Stomach smooth muscle (tissue), 2 donors: ENCODE results near the gene RWDD1.
"Not testable (repeated sequence)": the region's sequence is repeated elsewhere in the genome, so short reads cannot be mapped to it uniquely, and the experiment has no call there.

Experiments used
- H3K27ac ChIP-seq: one replicate; pipeline ENCODE4 v1.7.0; 2013; ENCODE audit warnings: mild to moderate bottlenecking, low read length, inconsistent platforms
- H3K27me3 ChIP-seq, 2 donors: one replicate each; pipeline ENCODE4 v1.7.0; 2013; ENCODE audit warnings: low read length in 2 of 2; ENCODE audit not compliant: insufficient read depth in 2 of 2, control insufficient read depth in 1 of 2
- H3K36me3 ChIP-seq, 2 donors: one replicate each; pipeline ENCODE4 v1.7.0; 2013; ENCODE audit warnings: low read length in 2 of 2; ENCODE audit not compliant: control insufficient read depth in 2 of 2, insufficient read depth in 2 of 2
- H3K4me1 ChIP-seq: one replicate; pipeline ENCODE4 v1.7.0; 2013; ENCODE audit warnings: low read length; ENCODE audit not compliant: control insufficient read depth, insufficient read depth
- H3K4me3 ChIP-seq, 2 donors: one replicate each; pipeline ENCODE4 v1.7.0; 2013; ENCODE audit warnings: low read length in 2 of 2
- H3K9ac ChIP-seq, 2 donors: one replicate each; pipeline ENCODE4 v1.7.0; 2013; ENCODE audit warnings: low read length in 2 of 2, mild to moderate bottlenecking in 1 of 2
- H3K9me3 ChIP-seq, 2 donors: one replicate each; pipeline ENCODE4 v1.7.0; 2013; ENCODE audit warnings: low read length in 2 of 2; ENCODE audit not compliant: control insufficient read depth in 2 of 2
- donor health status: healthy.
- donor health status: Pancreatic carcinoma.

Gene RWDD1

DNA sequence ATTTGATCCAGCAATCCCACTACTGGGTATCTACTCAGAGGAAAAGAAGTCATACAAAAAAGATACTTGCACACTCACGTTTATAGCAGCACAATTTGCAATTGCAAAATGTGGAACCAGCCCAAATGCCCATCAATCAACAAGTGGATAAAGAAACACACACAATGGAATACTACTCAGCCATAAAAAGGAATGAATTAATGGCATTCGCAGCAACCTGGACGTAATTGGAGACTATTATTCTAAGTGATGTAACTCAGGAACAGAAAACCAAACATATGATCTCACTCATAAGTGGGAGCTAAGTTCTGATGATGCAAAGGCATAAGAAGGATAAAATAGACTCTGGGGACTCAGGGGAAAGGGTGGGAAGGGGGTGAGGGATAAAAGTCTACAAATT, 33.6 kb downstream of the RWDD1 start:
- peaks cover 2 to 12% of the 10 kb centered on the region in 2 donors for H3K36me3 ChIP-seq
- H3K9me3 ChIP-seq, H3K27me3 ChIP-seq, H3K27ac ChIP-seq, H3K9ac ChIP-seq, H3K4me1 ChIP-seq, H3K4me3 ChIP-seq: not testable (repeated sequence)

DNA sequence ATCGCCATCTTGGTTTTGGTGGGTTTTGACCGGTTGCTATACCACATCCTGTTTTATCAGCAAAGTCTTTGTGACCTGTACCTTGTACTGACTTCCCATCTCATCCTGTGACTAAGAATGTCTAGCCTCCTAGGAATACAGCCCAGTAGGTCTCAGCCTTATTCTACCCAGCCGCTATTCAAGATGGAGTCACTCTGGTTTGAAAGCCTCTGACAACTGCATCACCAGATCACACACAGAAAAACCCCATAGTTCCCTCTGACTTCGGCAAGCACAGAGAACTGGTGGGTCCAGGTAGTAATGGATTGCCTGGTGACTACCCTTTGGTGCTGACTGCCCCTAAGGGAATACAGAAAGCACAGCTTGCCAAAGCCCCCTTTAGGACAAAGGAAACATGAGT, 34.6 kb downstream of the RWDD1 start:
- no peaks in the 10 kb centered on the region for H3K4me1 ChIP-seq

DNA sequence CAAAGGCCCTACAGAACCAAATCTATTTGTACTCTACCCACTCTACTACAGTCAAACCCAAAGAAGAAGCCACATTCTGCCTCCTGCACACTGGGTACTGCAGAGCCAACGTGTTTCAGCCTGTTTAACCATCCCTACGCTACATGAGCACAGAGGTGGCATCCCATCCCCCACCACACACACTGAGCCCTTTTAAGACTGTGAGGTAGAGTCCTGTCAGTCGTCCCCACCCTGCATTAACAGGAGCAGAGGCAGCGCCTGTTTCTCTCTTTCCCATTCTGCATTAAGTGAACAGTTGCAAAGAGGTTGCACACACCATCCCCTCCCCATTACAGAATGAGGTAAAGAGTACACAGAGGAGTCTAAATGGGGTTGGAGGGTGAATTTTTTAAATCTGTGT, 39.8 kb downstream of the RWDD1 start:
- H3K36me3 ChIP-seq: peaks cover 0 to 2% of the 10 kb centered on the region in 2 donors
- H3K4me3 ChIP-seq: no peak overlapping the region
- H3K9me3 ChIP-seq: no peaks in the 10 kb centered on the region
- peaks cover 5% of the 10 kb centered on the region for H3K4me1 ChIP-seq
- no peak overlapping the region for H3K9ac ChIP-seq
- no peak overlapping the region for H3K27ac ChIP-seq
- no peaks in the 10 kb centered on the region for H3K27me3 ChIP-seq

More for the DNA sequence above, 34.6 kb downstream of the RWDD1 start:
- Histone ChIP-seq H3K27ac (no peak overlapping the region), H3K27me3 (no peaks in the 10 kb centered on the region), H3K9ac (no peak overlapping the region), H3K36me3 (peaks cover 2 to 8% of the 10 kb centered on the region in 2 donors), H3K4me3 (no peak overlapping the region), H3K9me3 (no peaks in the 10 kb centered on the region)

DNA sequence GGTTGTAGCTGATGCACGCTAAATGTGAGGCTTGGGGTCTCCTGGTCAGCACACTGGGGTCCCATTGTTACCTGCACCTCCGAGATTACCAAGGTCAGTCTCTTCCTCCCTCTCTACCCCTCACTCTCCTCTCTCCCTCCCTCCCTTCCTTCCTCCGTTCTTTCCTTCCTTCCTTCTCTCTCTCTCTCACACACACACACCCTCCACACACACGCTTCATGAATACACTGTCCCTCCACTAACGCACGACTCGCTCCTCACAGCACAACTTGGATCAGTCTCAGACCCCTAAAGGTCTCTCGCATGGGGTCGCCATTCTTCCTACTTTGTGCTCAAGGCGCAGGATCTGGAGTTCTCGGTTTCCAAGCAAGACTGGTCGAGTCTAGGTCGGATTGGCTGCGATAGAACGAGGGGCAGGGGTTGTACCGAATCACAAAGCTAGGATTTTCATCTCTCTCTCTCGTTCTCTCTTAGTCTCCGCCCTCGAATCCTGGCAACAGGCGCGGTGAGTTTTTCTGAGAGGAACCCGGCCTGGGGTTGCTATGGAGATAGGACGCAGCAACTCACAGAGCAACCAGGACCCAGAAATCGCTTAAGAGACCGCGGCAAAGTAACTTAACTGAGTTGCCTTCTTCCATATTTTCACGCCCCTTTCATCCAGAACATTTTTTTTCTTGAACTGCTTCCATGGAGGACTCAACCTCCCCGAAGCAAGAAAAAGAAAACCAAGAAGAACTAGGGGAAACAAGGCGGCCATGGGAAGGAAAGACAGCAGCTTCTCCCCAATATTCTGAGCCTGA, 44.8 kb downstream of the RWDD1 start, which contains the start of gene RSPH4A:
Gene RSPH4A (plus strand): TSS at position 543 of the 800 bp plus-strand sequence. CDS start 145 bp downstream, at position 688.
- Histone ChIP-seq H3K36me3 (no peaks in the 10 kb centered on the region), H3K9me3 (no peaks in the 10 kb centered on the region), H3K4me1 (peaks cover 13% of the 10 kb centered on the region), H3K27ac (no peak within 1 kb of the TSS), H3K9ac (peak within 1 kb of the TSS; percentile 68 to 78), H3K27me3 (no peaks in the 10 kb centered on the region), H3K4me3 (peak within 1 kb of the TSS; percentile 94 to 98)

DNA sequence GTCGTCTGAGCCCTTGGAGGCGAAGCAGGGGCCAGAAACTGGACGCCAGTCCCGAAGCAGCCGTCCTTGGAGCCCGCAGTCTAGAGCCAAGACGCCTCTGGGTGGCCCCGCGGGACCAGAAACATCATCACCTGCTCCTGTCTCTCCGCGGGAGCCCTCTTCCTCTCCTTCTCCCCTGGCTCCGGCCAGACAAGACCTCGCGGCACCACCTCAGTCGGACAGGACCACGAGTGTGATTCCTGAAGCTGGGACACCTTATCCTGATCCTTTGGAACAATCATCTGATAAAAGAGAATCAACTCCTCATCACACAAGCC, 45.4 kb downstream of the RWDD1 start:
- Histone ChIP-seq H3K9me3 (no peaks in the 10 kb centered on the region), H3K36me3 (no peaks in the 10 kb centered on the region), H3K27me3 (no peaks in the 10 kb centered on the region), H3K4me1 (peaks cover 13% of the 10 kb centered on the region), H3K9ac (peak overlapping the region; percentile 66 to 68), H3K4me3 (peak overlapping the region; percentile 94 to 98), H3K27ac (no peak overlapping the region)

DNA sequence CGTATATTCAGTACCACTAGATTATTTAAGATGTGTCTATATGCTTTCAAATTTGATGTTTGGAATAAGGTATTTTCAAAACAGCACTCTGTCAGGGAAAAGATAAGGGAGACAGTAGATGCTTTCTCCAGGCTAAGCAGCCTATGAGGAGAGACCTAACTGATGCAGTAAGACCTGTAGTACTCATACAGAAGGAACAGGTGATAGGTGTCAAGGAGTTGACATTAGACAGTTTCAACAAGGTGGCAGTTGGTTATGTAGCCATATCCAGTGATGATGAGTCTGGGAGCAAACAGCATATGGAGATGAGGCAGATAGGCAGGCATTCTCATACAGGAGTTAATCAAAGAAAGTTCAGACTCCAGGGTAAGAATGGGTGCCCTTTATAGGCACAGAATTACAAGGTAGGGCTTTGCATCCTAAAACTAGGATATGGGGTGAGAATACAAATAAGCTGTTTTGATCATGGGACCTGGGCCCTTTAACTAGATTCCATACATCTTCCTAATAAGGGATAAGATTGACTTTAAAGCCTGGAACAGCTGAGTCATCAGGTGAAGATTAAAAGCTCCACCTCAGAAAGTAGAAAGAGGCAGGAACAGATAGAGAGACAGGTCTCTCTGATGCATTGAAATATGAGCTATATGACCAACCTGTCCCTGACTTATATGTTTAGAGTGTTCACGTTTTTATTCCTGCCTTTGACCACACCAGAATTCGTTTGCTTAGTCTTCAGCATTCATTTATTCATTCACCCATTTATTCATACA, 52.9 kb downstream of the RWDD1 start:
- Histone ChIP-seq H3K9me3 (no peaks in the 10 kb centered on the region), H3K36me3 (no peaks in the 10 kb centered on the region), H3K27me3 (no peaks in the 10 kb centered on the region), H3K9ac (no peak overlapping the region), H3K27ac (no peak overlapping the region), H3K4me1 (no peaks in the 10 kb centered on the region), H3K4me3 (no peak overlapping the region)

DNA sequence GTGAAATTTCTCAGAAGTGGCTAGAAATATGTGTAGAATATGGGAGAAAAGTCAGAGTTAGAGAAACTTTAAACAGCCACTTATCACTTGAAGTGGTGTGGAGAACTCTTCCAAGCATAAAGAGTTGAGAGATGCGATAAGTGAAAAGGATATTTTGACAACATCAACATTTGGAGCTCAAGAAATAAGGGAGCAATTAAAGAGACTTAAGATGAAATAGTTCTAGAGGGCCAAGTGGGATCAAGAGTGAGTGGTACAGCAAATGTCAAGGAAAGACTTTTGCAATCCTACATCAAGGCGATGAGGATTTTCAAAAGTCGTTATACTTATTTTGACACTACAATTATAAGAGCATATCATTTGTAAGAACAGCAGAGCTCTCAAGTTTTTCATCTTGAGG, 54.6 kb downstream of the RWDD1 start:
- Histone ChIP-seq H3K4me3 (no peak overlapping the region), H3K9me3 (no peaks in the 10 kb centered on the region), H3K4me1 (no peaks in the 10 kb centered on the region), H3K9ac (no peak overlapping the region), H3K27ac (no peak overlapping the region), H3K27me3 (no peaks in the 10 kb centered on the region), H3K36me3 (no peaks in the 10 kb centered on the region)

DNA sequence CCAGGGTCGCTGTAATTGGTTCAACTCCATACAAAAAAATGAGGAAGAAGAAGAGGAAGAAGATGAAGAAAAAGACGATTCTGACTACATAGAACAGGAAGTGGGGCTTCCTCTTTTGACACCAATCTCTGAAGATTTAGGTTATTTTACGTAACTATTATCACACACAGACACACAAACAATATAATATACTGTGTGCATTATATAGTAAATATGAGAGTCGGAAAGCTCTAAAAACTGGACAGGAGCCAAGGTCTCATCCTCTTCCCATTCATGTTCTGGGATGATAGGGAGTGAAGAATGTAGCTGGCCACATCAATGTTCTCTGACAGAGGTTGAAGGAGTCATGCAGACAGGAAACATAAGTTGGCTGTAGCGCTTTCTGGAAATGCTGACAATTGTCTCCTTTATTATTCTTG, 58.3 kb downstream of the RWDD1 start:
- peaks cover 0 to 2% of the 10 kb centered on the region in 2 donors for H3K36me3 ChIP-seq
- H3K9me3 ChIP-seq: no peaks in the 10 kb centered on the region
- H3K27ac ChIP-seq: no peak overlapping the region
- no peak overlapping the region for H3K9ac ChIP-seq
- no peak overlapping the region for H3K4me3 ChIP-seq
- H3K27me3 ChIP-seq: no peaks in the 10 kb centered on the region
- no peaks in the 10 kb centered on the region for H3K4me1 ChIP-seq

DNA sequence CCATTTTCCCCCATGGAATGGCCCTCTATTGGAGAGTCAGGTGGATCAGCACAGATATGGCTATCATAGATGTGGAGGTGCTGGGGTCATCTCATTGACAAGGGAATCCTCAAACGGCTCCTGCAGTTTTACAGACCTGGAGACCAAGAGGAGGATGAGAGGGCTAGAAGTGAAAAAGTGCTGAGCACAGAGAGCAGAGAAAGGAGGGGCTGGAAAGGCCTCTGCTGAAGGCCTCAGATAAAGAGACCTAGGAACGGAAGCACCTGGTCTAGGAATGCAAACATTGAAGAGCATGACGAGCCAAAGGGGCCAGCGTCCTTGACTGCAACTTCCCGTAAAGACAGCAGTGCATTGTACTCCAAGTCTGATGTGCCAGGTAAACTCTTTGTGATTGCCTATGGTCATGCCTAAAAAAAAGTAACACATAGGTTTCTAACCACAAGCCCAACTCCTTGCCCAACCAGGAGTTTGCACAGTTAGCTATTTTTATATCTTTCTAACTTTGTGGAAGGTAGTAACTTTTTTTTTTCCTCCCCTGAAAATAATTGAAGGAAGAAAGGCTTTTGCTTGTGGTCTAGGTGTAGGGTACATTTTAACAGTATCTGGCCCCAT, 60.2 kb downstream of the RWDD1 start:
- Histone ChIP-seq H3K27ac (no peak overlapping the region), H3K4me1 (no peaks in the 10 kb centered on the region), H3K9me3 (no peaks in the 10 kb centered on the region), H3K4me3 (no peak overlapping the region), H3K9ac (no peak overlapping the region), H3K36me3 (peaks cover 0 to 2% of the 10 kb centered on the region in 2 donors), H3K27me3 (no peaks in the 10 kb centered on the region)

DNA sequence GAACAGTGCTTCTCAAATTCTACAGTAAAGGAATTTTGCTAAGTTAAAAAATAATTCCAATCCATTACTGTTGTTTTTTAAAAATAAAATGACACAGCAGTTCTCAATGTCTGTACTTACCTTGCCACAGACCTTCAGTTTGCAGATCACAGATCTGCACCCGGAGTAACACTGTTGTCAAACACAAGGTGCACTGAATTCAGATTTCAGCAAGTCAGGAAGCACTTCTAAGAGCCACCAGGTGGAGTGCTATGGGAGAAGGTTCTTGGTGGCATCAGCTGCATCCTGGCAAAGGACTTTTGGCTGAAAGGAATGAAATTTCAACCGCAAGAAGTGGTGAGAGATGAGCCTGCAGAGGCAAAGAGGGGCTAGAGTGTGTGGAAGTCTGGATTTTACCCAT, 62.4 kb downstream of the RWDD1 start:
- no peak overlapping the region for H3K4me3 ChIP-seq

More for the DNA sequence above, 62.4 kb downstream of the RWDD1 start:
- no peak overlapping the region for H3K9ac ChIP-seq
- no peaks in the 10 kb centered on the region for H3K4me1 ChIP-seq
- no peak overlapping the region for H3K27ac ChIP-seq
- no peaks in the 10 kb centered on the region for H3K9me3 ChIP-seq
- no peaks in the 10 kb centered on the region for H3K27me3 ChIP-seq
- H3K36me3 ChIP-seq: peaks cover 0 to 2% of the 10 kb centered on the region in 2 donors
